Umbilical cord (tissue), 2 donors: ENCODE measurements around the gene OR10D3. TPM values are rescaled to one million over a fixed set of nuclear protein-coding genes. Genes with fewer than 3 reads are reported as not detected.
"Not testable (repeated sequence)": the region's sequence is repeated elsewhere in the genome, so short reads cannot be mapped to it uniquely, and the experiment has no call there.

Experiments used
- DNase-seq: peaks from one replicate; pipeline ENCODE4 v3.0.0-alpha.2; 2015; ENCODE audit warnings: low spot score
- total RNA-seq: library from RNA; depleted of rRNA; stranded (reverse); fragments of >200 nt; gene quantifications from one replicate; pipeline ENCODE4 v1.2.3, GENCODE V29; 2014; ENCODE audit warnings: low replicate concordance; ENCODE audit not compliant: insufficient read depth

Gene OR10D3
- total RNA-seq, 1 donor from 2014 or later: 0.24 TPM

DNA sequence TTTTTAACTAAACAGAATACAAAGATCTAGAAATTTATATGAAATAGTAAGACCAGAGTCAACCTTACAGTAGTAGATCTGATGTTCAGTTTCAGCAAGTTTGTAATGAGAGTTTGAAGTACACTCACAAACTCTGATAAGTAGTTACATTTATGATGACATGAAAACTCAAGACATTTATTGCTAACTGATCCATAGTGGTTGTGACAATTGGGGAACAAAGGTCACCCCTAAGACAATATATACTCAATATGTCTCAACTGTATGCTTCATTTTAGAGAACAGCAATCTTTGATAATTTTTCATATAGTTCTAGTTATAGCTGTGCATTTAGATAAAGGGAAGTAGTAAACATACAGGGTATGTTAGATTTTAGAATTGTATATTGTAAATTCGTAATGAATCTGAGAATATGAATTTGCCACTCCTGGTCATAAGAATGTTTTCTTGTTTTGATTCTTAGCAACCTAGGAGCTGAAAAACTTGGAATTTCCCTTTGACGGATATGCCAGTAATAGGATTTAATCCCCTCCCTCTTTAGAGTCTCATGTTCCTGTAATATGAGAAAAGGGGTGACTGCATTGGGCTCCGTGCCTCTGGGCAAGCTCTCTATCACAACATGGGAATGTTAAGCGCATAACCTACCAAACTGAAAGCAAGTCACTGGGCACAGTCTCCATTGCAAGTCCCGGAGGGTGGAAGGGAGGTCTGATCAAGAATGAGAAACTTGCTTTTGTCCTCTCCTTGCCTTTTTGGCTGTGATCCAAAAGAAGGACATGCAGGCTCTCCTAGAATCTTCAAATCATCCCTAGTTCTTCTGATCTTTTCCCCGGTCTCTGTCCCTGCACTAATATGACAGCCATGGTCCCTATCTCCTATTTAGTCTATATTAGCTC lies 11.4 kb downstream of the OR10D3 start:
- no peak for DNase-seq

DNA sequence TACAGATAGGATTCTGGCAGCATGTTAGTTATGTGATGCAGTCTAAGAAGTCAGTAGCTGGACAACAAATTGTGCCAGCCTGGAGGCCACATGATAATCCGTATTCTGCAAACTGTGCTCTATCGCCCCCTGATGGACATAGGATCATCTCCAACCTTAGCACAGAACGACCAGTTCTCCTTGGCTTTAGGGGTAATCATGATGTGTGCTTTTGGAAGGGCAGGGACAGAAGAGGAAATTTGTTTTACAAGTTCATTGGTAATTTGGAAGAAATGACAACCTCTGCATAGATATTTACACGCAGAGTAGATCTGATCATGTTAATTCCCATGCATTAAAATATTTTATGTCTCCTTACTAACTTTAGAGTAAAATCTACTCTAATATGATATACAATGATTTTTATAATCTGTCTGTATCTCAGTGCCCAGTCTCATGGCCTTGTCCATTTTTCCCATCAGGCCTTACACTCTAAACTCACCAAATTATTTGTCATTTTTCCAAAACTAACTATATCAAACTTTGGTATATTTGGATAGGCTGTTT lies 12.1 kb downstream of the OR10D3 start:
- peak; percentile 16 for DNase-seq

DNA sequence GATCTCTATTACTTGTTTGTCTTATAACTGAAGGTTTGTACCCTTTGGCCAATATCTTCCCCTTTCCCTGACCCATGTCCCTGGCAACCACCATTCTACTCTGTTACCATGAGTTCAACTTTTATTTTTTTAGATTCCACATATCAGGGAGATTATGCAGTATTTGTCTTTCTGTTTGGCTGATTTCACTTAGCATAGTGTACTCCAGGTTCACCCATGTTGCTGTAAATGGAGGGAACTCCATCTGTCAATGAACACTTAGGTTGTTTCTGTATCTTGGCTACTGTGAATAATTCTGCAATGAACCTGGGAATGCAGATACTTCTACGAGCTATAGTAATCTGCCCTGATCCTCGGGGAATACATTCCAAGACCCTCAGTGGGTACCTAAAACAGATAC lies 14.9 kb downstream of the OR10D3 start:
- DNase-seq: no peak

DNA sequence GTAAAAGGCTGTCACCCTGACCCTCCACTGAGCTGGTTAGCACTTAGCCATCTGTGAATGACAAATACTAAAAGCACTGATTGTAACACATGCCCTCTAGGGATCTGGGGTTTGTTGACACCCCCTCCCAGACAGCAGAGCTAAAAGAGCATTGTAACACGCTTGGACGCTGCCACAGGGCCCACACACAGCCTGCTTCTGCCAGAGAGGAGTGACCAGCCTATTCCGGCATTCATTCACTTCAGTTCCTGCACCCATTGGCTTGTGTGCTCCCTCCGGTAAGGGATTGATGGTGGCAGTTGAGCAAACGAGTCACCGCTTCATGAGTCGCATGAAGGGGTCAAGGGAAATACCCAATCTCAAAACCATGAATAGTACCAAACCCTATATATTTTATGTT lies 15.8 kb downstream of the OR10D3 start:
- no peak for DNase-seq

DNA sequence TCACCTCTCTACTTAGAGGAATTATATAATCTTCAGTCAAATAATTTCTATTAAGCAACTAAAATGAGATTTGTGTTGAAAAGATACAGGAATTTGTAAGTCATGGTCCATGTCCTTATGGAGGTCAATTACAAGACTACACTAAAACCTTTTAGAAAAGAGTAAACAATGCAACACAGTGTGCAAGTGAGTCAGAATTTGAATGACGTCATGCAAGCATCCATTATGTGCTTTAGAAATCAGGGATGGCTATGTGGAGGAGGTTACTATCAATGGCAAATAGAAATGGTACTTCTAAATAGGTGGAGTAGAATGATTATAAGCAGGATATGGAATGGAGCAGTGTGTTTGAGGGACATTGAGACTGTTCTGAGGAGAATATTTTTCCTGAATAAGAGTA lies 16.6 kb downstream of the OR10D3 start:
- no peak for DNase-seq

DNA sequence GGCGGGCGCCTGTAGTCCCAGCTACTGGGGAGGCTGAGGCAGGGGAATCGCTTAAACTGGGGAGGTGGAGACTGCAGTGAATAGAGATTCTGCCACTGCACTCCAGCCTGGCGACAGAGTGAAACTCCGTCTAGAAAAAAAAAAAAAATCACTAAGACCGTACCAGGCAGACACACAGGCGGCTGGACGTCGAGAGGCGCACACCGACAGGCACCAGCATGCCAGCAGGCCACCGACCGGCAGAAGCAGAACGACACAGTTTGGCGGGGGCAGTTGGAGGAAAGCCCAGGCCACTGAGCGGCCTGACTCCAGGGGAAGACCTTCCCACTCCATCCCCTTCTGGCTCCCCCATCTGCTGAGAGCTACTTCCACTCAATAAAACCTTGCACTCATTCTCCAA lies 17.5 kb downstream of the OR10D3 start:
- DNase-seq: no peak

DNA sequence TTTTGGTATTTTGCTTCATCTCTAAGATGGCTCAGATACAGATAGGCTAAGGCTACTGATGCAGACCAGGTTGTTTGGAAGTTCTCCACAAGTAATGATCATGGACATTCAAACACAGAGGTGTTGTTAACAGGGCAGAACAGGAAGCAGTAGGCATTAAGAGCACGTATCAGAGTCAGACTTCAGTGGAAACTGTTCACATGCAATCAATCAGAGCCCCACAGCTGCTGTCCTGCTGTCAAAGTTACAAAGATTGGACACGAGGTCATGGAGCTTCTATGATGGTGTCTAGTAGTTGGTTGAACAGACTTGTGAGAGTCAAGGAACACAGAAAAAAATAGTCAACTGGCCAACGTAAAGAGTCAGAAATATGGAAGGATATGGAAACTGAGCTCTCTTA lies 19.8 kb downstream of the OR10D3 start:
- DNase-seq: no peak

DNA sequence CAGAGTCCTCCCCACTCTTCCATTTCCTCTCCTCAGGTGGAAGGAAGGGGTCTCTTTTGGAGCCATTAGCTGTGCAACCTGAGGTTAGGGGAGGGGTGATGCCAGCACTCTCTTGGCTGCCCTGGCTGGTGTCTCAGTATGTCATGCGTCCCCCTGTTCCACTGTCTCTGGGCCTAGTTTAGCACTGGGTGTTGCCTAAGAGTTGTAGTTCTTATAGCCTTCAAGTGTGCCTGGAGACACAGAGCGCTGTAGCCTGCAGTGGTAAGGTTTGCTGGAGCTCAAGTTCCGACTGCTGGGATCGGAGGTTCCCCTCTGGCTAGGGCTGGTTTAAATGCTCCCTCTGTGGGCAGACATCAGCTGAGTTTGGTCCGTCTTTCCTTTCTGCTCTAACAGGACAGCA lies 20.9 kb downstream of the OR10D3 start:
- no peak for DNase-seq

DNA sequence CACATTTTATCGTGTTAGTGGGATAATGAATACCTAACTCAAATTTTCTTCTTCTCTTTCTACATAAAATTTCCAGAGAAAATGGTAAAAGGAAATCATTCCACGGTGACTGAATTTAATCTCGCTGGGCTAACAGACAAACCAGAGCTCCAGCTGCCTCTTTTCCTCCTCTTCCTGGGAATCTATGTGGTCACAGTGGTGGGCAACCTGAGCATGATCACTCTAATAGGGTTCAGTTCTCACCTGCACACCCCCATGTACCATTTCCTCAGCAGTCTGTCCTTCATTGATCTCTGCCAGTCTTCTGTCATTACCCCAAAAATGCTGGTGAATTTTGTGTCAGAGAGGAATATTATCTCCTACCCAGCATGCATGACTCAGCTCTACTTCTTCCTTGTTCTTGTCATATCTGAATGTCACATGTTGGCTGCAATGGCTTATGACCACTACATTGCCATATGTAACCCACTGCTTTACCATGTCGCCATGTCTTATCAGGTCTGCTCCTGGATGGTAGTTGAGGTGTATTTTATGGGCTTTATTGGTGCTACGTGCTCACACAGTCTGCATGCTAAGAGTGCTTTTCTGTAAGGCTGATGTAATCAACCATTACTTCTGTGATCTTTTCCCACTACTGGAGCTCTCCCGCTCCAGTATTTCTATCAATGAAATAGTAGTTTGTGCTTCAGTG lies 24.1 kb downstream of the OR10D3 start:
- DNase-seq: no peak

DNA sequence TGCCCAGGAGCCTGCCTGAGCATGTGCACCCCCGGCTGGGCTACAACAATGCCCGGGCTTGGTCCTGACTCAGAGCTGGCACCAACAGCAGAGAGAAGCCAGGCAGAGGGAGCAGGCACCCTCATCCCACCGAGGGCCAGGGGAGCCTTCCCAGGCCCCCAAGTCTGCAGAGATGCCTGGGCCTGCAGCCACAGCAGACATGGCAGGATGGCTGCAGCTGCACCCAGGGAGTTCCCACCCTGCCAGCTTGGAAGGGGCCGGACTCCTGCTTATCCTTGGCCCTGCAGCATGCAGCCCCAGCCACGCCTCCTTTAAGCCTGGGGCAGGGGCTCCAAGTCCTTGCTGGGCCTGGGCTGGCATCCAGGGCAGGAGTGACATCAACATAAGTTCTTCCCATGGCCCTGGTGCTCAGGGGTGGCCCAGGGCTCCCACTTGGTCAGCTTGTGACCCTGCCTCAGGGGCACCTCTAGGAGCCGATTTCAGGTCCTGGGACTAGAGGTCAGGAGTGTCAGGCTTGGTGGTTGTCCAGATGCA lies 26.7 kb downstream of the OR10D3 start:
- DNase-seq: no peak

DNA sequence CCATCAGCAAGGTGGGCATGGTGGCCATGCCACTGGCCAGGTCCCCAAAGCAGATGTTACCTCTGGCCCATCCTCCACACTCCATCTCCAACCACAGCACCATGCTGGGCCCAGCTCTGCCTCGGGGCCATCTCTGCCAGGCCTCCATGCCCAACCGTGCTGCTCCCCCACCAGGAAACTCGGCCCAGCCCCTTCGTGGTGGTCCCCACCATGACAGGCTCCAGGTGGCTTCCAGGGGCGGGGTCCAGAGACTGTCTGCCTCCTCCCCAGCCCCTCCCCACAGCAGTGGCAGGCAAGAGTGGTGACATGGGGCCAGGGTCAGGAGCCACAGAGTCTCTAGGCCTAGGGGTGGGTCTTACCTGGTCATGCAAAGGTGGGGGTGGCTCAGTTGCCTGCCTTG lies 27.3 kb downstream of the OR10D3 start:
- DNase-seq: no peak

DNA sequence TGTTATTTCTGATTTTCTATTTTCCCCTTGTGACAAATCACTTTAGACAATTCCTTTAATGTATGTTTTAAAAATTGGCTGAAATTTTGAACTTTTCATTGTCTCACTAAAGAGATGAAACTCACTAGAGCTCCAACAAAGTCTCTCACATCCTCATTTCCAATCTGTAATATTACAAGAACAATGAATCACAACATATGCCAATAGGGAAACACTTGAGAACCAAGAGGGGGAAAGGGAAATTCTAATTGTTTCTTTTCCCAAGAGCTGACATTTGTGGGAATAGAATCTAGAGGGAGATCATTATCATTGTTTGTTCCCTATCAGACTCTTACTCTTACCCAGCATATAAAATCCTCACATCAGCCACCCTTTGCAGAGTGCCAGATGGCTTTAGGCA lies 28.2 kb downstream of the OR10D3 start:
- DNase-seq: no peak

DNA sequence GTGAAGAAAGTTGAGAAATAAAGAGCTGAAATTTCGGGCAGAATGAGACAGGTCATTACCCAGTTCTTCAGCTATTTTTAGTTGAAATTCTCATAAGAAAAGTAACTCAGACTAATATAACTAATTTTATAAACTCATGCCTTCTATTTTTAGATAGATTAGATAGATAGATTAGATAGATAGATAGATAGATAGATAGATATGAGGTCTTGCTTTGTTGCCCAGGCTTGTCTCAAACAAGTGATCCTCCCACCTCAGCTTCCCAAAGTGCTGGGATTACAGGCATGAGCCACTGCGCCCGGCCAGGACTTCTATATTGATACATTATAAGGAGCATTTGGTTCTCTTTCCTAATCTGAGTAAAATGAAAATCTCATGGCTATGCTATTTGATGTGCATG lies 30.9 kb downstream of the OR10D3 start:
- no peak for DNase-seq

DNA sequence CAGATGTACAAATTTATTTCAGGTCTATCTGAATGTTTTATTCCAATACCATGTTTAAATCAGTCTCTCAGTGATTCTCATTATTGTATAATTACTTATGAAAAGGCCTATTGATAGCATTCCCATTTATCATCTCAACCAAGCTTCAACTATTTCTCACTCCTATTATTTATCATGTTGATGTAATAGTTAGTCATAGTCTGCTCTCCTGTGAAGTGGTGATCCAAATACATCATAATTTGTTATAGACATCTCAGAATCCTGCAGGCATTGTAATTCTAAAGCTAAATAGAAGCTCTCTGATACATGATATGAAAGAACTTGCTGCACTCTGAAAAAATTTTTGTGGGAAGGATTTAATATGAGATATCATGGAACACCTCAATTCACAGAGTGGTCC lies 36.0 kb downstream of the OR10D3 start:
- DNase-seq: no peak

DNA sequence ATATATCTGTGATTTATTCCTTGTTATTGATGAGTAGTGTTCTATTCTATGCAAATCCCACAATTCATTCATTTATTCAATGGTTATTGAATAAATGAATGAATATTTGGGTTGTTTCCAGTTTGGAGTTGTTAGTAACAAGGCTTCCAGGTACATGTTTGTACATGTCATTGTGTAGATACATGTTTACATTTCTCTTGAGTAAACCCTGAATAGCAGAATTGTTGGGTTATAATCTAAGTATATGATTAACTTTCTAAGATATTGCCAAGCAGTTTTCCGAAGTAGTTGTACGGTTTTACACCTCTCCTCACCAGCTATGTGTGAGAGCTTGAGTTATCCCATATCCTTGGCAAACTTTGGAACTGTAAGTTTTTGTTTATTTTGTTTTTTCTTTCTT lies 39.3 kb downstream of the OR10D3 start:
- DNase-seq: no peak

DNA sequence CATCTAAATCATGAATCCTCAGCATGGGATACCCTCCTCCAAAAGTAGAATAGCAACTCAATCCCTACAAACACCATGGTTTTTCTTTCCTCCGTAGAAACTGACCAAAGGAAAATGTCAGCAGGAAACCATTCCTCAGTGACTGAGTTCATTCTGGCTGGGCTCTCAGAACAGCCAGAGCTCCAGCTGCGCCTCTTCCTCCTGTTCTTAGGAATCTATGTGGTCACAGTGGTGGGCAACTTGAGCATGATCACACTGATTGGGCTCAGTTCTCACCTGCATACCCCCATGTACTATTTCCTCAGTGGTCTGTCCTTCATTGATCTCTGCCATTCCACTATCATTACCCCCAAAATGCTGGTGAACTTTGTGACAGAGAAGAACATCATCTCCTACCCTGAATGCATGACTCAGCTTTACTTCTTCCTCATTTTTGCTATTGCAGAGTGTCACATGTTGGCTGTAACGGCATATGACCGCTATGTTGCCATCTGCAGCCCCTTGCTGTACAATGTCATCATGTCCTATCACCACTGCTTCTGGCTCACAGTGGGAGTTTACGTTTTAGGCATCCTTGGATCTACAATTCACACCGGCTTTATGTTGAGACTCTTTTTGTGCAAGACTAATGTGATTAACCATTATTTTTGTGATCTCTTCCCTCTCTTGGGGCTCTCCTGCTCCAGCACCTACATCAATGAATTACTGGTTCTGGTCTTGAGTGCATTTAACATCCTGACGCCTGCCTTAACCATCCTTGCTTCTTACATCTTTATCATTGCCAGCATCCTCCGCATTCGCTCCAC lies 41.7 kb downstream of the OR10D3 start:
- DNase-seq: not testable (repeated sequence)

DNA sequence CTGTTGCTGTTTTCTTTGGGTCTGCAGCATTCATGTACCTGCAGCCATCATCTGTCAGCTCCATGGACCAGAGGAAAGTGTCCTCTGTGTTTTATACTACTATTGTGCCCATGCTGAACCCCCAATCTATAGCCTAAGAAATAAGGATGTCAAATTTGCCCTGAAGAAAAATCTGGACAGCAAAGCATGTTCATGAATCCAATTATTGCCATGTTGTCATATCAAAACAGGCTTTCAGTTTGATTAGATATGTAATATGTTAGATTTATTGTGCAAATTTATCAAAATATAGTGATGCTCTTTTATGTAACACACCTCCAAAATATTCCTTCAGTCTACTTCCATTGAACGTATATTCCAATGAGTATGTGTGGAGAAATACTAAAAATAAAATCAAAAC lies 42.3 kb downstream of the OR10D3 start:
- DNase-seq: no peak

DNA sequence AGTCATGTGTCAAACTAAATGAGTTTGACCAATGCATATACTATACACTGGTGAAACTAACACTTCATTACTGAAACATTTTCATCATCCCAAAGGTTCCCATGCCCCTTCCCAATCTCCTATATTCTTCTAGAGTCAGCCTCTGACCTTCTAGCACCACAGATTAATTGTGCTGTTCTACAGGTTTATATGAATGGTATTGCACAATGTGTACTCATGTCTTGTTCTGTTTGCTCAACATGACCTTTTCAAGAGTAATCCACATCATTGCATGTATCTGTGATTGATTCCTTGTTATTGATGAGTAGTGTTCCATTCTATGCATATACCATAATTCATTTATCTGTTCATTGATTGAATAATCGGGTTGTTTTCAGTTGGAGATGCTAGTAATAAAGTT lies 50.2 kb downstream of the OR10D3 start:
- DNase-seq: no peak
